ENCODE results near the gene RBM7. TPM values are rescaled to one million over a fixed set of nuclear protein-coding genes. Genes with fewer than 3 reads are reported as not detected.

RBM7 gene
- total and polyA plus RNA-seq, 4 donors, result 11.1 to 23.0 (median 13.9) TPM

DNA sequence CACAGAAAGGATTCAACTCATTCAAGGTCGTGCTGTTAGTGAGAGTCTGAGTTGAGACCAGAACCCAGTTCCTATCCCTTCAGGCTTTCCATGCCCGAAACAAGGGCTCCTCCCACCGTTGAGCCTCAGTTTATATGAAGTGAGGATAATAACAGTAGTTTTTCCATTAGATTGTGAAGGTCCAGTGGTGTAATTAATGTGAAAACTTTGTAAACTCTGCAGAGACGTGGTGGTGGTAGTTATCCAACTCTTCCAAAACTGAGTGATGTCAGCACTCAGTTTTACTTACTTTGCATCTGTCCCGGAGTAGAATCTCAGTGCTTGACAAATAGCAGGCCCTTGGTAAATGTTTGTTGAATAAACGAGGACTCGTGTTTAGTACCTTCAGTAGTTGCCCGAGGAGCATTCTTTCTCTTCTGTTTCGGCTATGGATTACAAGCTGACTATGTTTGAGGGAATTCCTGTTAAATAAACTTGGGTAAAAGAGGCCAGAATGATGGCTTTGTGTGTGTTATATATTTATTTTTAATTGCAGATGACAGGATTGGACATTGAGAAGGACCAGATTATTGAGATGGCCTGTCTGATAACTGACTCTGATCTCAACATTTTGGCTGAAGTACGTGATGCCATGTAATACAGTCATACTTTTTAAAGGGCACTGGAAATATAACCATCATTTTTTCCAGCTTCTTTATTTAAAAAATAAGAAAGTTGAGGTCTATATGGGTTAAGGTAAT is 39.8 kb downstream of the RBM7 start:
- no peaks in the 10 kb centered on the region for H3K27me3 ChIP-seq (ENCODE audit: control insufficient read depth in 4 of 4, insufficient read depth in 4 of 4, low read length in 3 of 4)
- 16% methylated on average over 10 of the region's 10 CpGs for WGBS
- peak overlapping the region; percentile 47 to 83 for H3K27ac ChIP-seq (ENCODE audit: low read depth in 1 of 2, low read length in 2 of 2)
- peaks cover 0 to 15% (median 2%) of the 10 kb centered on the region in 4 donors for H3K4me1 ChIP-seq (ENCODE audit: control insufficient read depth in 4 of 4, insufficient read depth in 4 of 4, low read length in 3 of 4)
- peak overlapping the region; percentile 53 to 68 for H3K9ac ChIP-seq (ENCODE audit: low read depth in 1 of 2, low read length in 2 of 2)
- H3K9me3 ChIP-seq (ENCODE audit: control insufficient read depth in 4 of 4, low read length in 3 of 4), result no peaks in the 10 kb centered on the region
- DNase-seq (ENCODE audit: low spot score), result no peak
- TF ChIP-seq RXRA (IDR thresholded peaks at IDR 0.05), result peak in 1 of 2 donors; percentile 3
- TF ChIP-seq HNF4A (conservative IDR thresholded peaks at IDR 0.05), result no peak
- TF ChIP-seq, protein P1, sequence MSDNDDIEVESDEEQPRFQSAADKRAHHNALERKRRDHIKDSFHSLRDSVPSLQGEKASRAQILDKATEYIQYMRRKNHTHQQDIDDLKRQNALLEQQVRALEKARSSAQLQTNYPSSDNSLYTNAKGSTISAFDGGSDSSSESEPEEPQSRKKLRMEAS (IDR thresholded peaks at IDR 0.05), result no peak
- TF ChIP-seq JUND (IDR thresholded peaks at IDR 0.05), result peak in 1 of 2 donors; percentile 11
- TF ChIP-seq SP1 (IDR thresholded peaks at IDR 0.05), result no peak
- H3K4me3 ChIP-seq (ENCODE audit: low read depth in 1 of 3, low read length in 3 of 3), result peak overlapping the region; percentile 62 to 79 (median 64)
- peaks cover 0 to 8% (median 2%) of the 10 kb centered on the region in 4 donors for H3K36me3 ChIP-seq (ENCODE audit: control insufficient read depth in 4 of 4, insufficient read depth in 3 of 4, low read depth in 1 of 4, low read length in 3 of 4)

DNA sequence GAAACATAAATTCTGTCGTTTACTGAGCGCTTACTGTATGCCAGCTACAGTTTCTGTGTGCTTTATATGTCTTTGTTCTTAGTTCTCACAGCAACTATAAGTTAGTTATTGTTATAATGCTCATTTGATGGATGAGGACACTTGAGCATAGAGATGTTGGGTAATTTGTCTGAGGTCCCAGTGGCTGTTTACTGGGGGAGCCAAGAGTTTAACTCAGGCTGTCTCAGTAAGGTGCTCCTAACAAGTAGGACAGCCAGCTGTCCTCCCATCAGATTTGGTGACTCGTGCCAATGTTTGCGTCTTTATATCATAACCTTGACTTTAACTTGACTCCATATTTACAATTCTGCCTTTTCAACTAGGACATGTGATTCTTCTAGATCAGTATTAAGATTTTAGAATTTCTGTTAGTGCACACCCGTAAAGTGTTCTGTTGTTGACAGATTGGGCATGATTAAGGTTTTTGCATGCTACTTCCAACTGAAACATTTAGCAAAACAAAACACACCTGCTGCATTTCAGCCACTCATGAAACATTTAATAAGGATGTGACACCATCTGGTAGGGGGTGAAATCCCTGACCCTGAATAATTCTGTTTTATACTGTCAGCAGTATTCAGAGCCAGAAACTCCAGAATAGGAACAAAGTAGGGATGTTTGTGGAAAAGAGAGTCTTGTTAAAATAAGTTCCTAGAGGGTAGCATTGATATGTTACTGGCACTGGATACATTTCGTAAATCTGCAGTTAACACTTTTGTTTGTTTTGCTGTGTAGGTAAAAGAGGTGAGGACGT is 40.7 kb downstream of the RBM7 start:
- Histone ChIP-seq H3K4me3 (ENCODE audit: low read depth in 1 of 3, low read length in 3 of 3) (no peak overlapping the region), H3K9ac (ENCODE audit: low read depth in 1 of 2, low read length in 2 of 2) (no peak overlapping the region), H3K9me3 (ENCODE audit: control insufficient read depth in 4 of 4, low read length in 3 of 4) (no peaks in the 10 kb centered on the region), H3K36me3 (ENCODE audit: control insufficient read depth in 4 of 4, insufficient read depth in 3 of 4, low read depth in 1 of 4, low read length in 3 of 4) (peaks cover 1 to 8% (median 3%) of the 10 kb centered on the region in 4 donors), H3K27ac (ENCODE audit: low read depth in 1 of 2, low read length in 2 of 2) (no peak overlapping the region), H3K27me3 (ENCODE audit: control insufficient read depth in 4 of 4, insufficient read depth in 4 of 4, low read length in 3 of 4) (no peaks in the 10 kb centered on the region), H3K4me1 (ENCODE audit: control insufficient read depth in 4 of 4, insufficient read depth in 4 of 4, low read length in 3 of 4) (peaks cover 0 to 15% (median 2%) of the 10 kb centered on the region in 4 donors)
- WGBS, result 77% methylated on average over 7 of the region's 7 CpGs
- no peak for DNase-seq (ENCODE audit: low spot score)
- TF ChIP-seq, protein P2, sequence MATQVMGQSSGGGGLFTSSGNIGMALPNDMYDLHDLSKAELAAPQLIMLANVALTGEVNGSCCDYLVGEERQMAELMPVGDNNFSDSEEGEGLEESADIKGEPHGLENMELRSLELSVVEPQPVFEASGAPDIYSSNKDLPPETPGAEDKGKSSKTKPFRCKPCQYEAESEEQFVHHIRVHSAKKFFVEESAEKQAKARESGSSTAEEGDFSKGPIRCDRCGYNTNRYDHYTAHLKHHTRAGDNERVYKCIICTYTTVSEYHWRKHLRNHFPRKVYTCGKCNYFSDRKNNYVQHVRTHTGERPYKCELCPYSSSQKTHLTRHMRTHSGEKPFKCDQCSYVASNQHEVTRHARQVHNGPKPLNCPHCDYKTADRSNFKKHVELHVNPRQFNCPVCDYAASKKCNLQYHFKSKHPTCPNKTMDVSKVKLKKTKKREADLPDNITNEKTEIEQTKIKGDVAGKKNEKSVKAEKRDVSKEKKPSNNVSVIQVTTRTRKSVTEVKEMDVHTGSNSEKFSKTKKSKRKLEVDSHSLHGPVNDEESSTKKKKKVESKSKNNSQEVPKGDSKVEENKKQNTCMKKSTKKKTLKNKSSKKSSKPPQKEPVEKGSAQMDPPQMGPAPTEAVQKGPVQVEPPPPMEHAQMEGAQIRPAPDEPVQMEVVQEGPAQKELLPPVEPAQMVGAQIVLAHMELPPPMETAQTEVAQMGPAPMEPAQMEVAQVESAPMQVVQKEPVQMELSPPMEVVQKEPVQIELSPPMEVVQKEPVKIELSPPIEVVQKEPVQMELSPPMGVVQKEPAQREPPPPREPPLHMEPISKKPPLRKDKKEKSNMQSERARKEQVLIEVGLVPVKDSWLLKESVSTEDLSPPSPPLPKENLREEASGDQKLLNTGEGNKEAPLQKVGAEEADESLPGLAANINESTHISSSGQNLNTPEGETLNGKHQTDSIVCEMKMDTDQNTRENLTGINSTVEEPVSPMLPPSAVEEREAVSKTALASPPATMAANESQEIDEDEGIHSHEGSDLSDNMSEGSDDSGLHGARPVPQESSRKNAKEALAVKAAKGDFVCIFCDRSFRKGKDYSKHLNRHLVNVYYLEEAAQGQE (IDR thresholded peaks at IDR 0.05), result no peak
- TF ChIP-seq YY1 (IDR thresholded peaks at IDR 0.05) (no peak), SP1 (IDR thresholded peaks at IDR 0.05) (no peak), NR2F2 (IDR thresholded peaks at IDR 0.05) (no peak), JUND (IDR thresholded peaks at IDR 0.05) (no peak), RAD21 (IDR thresholded peaks at IDR 0.05) (no peak), FOXA1 (IDR thresholded peaks at IDR 0.05) (no peak), HNF4A (conservative IDR thresholded peaks at IDR 0.05) (no peak), RXRA (IDR thresholded peaks at IDR 0.05) (no peak), TAF1 (conservative IDR thresholded peaks at IDR 0.05) (no peak), GABPA (IDR thresholded peaks at IDR 0.05 in 1 of 2, conservative IDR thresholded peaks at IDR 0.05 in 1 of 2) (no peak), FOXA2 (IDR thresholded peaks at IDR 0.05) (no peak)
- TF ChIP-seq, protein P3, sequence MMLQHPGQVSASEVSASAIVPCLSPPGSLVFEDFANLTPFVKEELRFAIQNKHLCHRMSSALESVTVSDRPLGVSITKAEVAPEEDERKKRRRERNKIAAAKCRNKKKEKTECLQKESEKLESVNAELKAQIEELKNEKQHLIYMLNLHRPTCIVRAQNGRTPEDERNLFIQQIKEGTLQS (IDR thresholded peaks at IDR 0.05), result no peak
- TF ChIP-seq, protein P1 (IDR thresholded peaks at IDR 0.05), result no peak
- TF ChIP-seq, protein P4, sequence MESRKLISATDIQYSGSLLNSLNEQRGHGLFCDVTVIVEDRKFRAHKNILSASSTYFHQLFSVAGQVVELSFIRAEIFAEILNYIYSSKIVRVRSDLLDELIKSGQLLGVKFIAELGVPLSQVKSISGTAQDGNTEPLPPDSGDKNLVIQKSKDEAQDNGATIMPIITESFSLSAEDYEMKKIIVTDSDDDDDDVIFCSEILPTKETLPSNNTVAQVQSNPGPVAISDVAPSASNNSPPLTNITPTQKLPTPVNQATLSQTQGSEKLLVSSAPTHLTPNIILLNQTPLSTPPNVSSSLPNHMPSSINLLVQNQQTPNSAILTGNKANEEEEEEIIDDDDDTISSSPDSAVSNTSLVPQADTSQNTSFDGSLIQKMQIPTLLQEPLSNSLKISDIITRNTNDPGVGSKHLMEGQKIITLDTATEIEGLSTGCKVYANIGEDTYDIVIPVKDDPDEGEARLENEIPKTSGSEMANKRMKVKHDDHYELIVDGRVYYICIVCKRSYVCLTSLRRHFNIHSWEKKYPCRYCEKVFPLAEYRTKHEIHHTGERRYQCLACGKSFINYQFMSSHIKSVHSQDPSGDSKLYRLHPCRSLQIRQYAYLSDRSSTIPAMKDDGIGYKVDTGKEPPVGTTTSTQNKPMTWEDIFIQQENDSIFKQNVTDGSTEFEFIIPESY (IDR thresholded peaks at IDR 0.05), result no peak

Data from liver (tissue), 9 donors.